ENCODE data around the gene DARS2.

The DARS2 gene

GRCh38 chr1:173888749-173889148, 64.3 kb downstream of the DARS2 start:
- no peak for DNase-seq

DNA sequence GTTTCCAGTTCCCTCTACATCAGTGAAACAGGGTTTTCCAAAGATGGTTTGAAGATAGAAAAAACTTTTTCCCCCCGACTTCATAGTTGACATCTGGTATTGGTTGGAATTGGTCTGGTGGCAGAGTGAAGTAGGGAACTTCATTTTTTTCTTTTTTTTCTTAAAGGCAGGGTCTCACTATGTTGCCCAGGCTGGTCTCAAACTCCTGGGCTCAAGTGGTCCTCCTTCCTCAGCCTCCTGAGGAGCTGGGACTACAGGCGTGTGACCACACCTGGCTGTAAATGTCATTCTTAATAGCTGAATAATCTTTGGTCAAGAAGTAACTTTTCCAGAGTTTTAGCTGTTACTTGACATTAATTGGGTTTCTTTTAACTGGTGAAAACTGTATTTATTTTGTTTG, 65.4 kb downstream of the DARS2 start:
- DNase-seq, result no peak

- no peak for DNase-seq
Measured at GRCh38 chr1:173893611-173894010, 69.1 kb downstream of the DARS2 start.

DNA sequence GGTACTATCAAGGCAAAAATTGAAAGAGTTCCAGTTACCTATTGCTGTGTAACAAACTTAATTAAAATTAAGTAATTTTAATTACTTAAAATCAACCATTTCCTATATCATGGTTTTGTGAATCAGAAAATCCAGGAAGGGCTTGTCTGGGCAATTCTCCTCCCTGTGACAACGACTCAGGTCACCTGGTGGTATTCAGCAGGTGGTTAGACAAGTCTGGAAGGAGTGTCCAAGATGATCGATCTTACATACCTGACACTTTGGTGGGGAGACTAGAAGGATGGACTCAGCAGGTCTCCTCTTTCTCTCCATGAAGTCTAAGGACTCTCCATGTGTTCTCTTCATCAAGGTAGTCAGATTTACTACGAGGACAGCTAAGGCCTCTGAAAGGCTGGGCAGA, 69.7 kb downstream of the DARS2 start:
- DNase-seq, result no peak

- no peak for DNase-seq
Measured at GRCh38 chr1:173900427-173900826, 76.0 kb downstream of the DARS2 start.

DNA sequence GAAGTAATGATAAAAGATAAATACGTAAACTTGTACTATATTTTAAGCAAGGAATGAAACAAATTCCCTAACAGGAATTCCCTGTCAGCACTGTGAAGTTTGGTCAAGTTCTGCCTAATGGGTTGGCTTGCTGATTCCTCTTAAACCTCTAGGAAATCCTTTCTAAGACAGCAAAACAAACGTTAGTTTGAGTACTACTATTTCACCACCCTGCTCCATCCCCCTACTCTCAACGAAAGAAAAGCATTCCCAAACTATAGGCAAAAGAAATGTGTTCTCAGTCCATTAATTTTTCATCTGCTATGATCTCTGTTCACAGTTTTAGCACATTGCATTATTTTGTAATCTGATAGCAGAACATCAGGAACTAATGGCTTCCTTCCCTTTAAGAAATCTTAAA, 76.5 kb downstream of the DARS2 start:
- no peak for DNase-seq

DNA sequence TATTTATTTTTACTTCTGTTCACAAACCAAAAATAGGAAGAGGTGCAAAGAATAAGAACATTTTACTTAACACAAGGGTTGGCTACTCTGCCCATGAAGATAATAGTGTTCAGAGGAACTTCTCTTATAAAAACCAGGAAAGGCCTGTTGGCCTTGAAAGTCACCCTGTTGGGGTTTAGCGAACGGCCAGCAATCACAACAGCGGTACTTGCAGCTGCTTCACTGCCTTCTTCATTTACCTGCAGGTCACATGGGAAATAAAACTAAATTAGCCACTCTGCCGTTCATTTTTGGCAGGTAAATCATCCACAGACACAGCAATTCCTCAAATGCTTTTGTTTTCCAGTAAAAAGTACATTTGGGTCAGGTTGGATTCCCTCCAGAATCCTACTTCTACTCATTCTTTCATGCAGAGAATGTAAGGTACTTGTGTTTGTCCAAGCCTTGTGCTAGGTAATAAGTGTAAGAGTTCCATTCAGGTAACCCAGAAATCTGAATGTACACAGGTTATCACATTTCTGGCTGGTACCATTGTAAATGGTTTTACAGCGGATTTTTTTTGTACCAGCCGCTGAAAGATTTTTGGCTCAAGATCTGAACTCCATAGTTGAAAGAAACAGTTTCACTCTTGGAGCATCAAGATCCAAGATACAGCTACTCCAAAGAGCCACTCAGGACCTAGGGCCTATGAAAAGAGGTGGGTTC, 79.5 kb downstream of the DARS2 start:
- DNase-seq, result no peak
